Neural progenitor cell (in vitro differentiated cells): Measurements from ENCODE around the gene CCDC28B.

Experiments used
- CTCF ChIP-seq: fragments of 200-600 bp; sonication (generic); IDR thresholded peaks from 2 replicates; pipeline ENCODE4 v1.5.1; 2017; ENCODE audit warnings: antibody characterized with exemption, mild to moderate bottlenecking
- EZH2 ChIP-seq: fragments of 200-600 bp; sonication (generic); IDR thresholded peaks from 2 replicates; pipeline ENCODE4 v1.6.1; 2017; ENCODE audit warnings: antibody characterized with exemption, mild to moderate bottlenecking, moderate library complexity

GRCh38 chr1:32208469-32208868 lies 8.1 kb downstream of the CCDC28B start:
- TF ChIP-seq CTCF (no peak), EZH2 (no peak)
